OCI-LY3 (cell line): ENCODE data around the gene ZXDA.

Source experiments
- H2AFZ ChIP-seq: fragments of 200-600, 300-600 bp; shearing (Covaris generic); 2 replicates; pipeline ENCODE4 v1.6.0; 2014; ENCODE audit warnings: antibody characterized with exemption, low read depth, low read length
- H3K27ac ChIP-seq: fragments of 200-600, 300-600 bp; sonication (generic); 2 replicates; pipeline ENCODE4 v1.5.1; 2014; ENCODE audit warnings: mild to moderate bottlenecking, low read length, moderate library complexity, mixed read lengths
- H3K27me3 ChIP-seq: fragments of 200-600, 300-600 bp; sonication (generic); 2 replicates; pipeline ENCODE4 v1.6.1; 2014; ENCODE audit warnings: low read depth, low read length, mixed read lengths
- H3K36me3 ChIP-seq: fragments of 200-600, 300-600 bp; sonication (generic); replicated peaks from 2 replicates; pipeline ENCODE3; 2014; ENCODE audit warnings: low read depth, low read length, mixed read lengths
- H3K4me1 ChIP-seq: fragments of 300-600, 200-600 bp; sonication (generic); 2 replicates; pipeline ENCODE4 v1.6.1; 2014; ENCODE audit warnings: low read length, mixed read lengths
- H3K4me2 ChIP-seq: fragments of 200-600, 300-600 bp; sonication (generic); 2 replicates; pipeline ENCODE4 v1.6.1; 2014; ENCODE audit warnings: low read length, mixed read lengths
- H3K4me3 ChIP-seq: fragments of 300-600, 200-600 bp; sonication (generic); 2 replicates; pipeline ENCODE4 v1.5.1; 2014; ENCODE audit warnings: antibody characterized with exemption, mild to moderate bottlenecking, low read length, moderate library complexity
- H3K79me2 ChIP-seq: fragments of 300-600, 200-600 bp; shearing (Covaris generic); 2 replicates; pipeline ENCODE4 v1.6.1; 2014; ENCODE audit warnings: mild to moderate bottlenecking, low read length, mixed read lengths
- H3K9ac ChIP-seq: fragments of 300-600, 200-600 bp; shearing (Covaris generic); 2 replicates; pipeline ENCODE4 v1.6.0; 2014; ENCODE audit warnings: mild to moderate bottlenecking, low read length, moderate library complexity
- H3K9me3 ChIP-seq: fragments of 200-600, 300-600 bp; shearing (Covaris generic); 2 replicates; pipeline ENCODE4 v1.6.1; 2014; ENCODE audit warnings: low read length, mixed read lengths; ENCODE audit not compliant: insufficient read depth
- H4K20me1 ChIP-seq: fragments of 200-600, 300-600 bp; sonication (generic); 2 replicates; pipeline ENCODE4 v1.6.1; 2016; ENCODE audit warnings: low read length, mixed read lengths; ENCODE audit not compliant: insufficient read depth
- CTCF ChIP-seq: fragments of 200-600, 300-600 bp; sonication (generic); IDR thresholded peaks from 2 replicates; pipeline ENCODE4 v1.5.1; 2014; ENCODE audit warnings: antibody characterized with exemption, low read length, low read depth
- EZH2phosphoT487 ChIP-seq: fragments of 200-600 bp; shearing (Covaris generic); IDR thresholded peaks from 2 replicates; pipeline ENCODE4 v1.6.1; 2018; ENCODE audit warnings: antibody characterized with exemption, mixed run types, low read depth

ZXDA gene

GRCh38 chrX:57932266-57932665 is 22.0 kb upstream of the ZXDA start:
- Histone ChIP-seq H3K9ac (no peak overlapping the region), H3K79me2 (no peaks in the 10 kb centered on the region), H3K4me1 (no peaks in the 10 kb centered on the region), H3K4me2 (no peak overlapping the region), H2AFZ (no peak overlapping the region), H3K27ac (no peak overlapping the region), H3K4me3 (no peak overlapping the region), H4K20me1 (no peaks in the 10 kb centered on the region), H3K9me3 (no peaks in the 10 kb centered on the region), H3K36me3 (no peaks in the 10 kb centered on the region), H3K27me3 (no peaks in the 10 kb centered on the region)
- no peak for TF ChIP-seq EZH2phosphoT487
- TF ChIP-seq CTCF, result no peak

DNA sequence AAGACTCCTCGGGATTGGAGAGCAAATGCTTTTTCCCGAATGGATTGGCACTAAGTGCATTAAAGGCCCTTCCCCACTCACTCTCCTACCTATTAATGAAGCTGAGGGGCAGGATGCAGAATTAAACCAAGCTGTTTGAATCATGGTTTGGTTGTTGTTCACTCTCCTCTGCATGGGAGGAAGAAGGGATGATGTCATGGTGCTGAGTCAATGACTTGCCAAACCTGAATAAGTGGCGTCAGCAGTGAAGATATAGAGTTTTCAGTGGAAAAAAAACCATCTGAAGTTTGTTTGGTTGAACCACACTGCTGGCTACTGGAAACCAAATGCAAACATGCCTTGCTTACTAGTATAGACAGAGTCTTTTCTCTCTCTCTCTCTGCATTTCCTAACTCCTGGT is 19.8 kb upstream of the ZXDA start:
- no peak overlapping the region for H2AFZ ChIP-seq
- H3K27me3 ChIP-seq, result no peaks in the 10 kb centered on the region
- peaks cover under 1% of the 10 kb centered on the region; the same call in 1 of the 2 replicates for H3K4me1 ChIP-seq
- H3K4me2 ChIP-seq, result no peak overlapping the region
- no peaks in the 10 kb centered on the region for H3K79me2 ChIP-seq
- TF ChIP-seq CTCF, result no peak
- TF ChIP-seq EZH2phosphoT487, result no peak
- no peak overlapping the region for H3K4me3 ChIP-seq
- no peak overlapping the region for H3K9ac ChIP-seq
- H3K36me3 ChIP-seq, result no peaks in the 10 kb centered on the region
- H3K9me3 ChIP-seq, result no peaks in the 10 kb centered on the region
- no peak overlapping the region for H3K27ac ChIP-seq
- no peaks in the 10 kb centered on the region for H4K20me1 ChIP-seq

- Histone ChIP-seq H3K9ac (no peak overlapping the region), H3K36me3 (no peaks in the 10 kb centered on the region), H3K4me3 (no peak overlapping the region), H3K79me2 (no peaks in the 10 kb centered on the region), H3K4me1 (peaks cover 6% of the 10 kb centered on the region; the same call in 1 of the 2 replicates), H4K20me1 (no peaks in the 10 kb centered on the region), H3K4me2 (no peak overlapping the region), H3K9me3 (no peaks in the 10 kb centered on the region), H3K27ac (no peak overlapping the region), H3K27me3 (no peaks in the 10 kb centered on the region), H2AFZ (no peak overlapping the region)
- peak; percentile 63 for TF ChIP-seq CTCF
- no peak for TF ChIP-seq EZH2phosphoT487
These were observed 19.1 kb upstream of the ZXDA start for GRCh38 chrX:57929373-57929772.

- Histone ChIP-seq H3K36me3 (no peaks in the 10 kb centered on the region), H3K4me2 (no peak overlapping the region), H3K9me3 (no peaks in the 10 kb centered on the region), H3K27me3 (no peaks in the 10 kb centered on the region), H3K4me3 (no peak overlapping the region), H3K9ac (no peak overlapping the region), H3K4me1 (peaks cover 7% of the 10 kb centered on the region; the same call in 1 of the 2 replicates), H3K27ac (no peak overlapping the region), H2AFZ (no peak overlapping the region), H3K79me2 (no peaks in the 10 kb centered on the region), H4K20me1 (no peaks in the 10 kb centered on the region)
- TF ChIP-seq EZH2phosphoT487 (no peak), CTCF (no peak)
These were observed 15.5 kb upstream of the ZXDA start for GRCh38 chrX:57925806-57926205.
